Stimulated activated naive CD4-positive, alpha-beta T cell treated with Interleukin-2 at 50 U/mL for 16 hours (primary cell): ENCODE results near the gene SUSD6.
"Not testable (repeated sequence)": the region's sequence is repeated elsewhere in the genome, so short reads cannot be mapped to it uniquely, and the experiment has no call there.

Experiments
- DNase-seq: peaks from one replicate; lab custom pipeline; 2025; lab: John Stamatoyannopoulos, UW

The SUSD6 gene

DNA sequence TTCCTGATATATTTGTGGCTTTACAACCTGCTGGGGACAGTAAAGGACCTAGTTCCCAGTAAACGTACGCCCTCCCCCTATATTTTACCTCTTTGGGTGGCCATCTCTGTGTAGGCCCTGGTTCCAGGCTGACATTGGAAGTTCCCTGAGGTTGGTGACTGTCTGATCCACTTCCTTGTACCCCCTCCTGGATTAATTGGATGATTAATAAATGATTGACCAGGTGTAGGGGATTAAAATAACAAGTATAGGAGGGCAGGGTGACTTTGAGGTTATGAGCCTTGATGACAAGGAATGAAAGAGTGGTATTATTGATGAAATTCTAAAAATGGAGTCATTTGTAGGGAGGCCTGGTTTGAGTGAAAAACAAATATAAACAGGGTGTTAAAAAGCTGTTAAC, 9.6 kb downstream of the SUSD6 start:
- no peak for DNase-seq

DNA sequence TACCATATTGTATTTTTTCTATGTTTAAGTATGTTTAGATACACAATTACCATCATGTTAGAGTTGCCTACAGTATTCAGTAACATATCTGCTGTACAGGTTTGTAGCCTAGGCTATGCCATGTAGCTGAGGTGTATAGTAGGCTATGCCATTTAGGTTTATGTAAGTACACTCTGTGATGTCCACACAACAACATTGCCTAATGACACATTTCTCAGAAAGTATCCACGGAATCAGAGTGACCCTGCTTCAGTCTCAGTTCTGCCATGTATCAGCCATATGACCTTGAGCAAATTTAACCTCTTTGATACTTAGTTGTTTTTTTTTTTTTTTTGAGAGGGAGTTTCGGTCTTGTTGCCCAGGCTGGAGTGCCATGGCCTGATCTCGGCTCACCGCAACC, 12.7 kb downstream of the SUSD6 start:
- no peak for DNase-seq

DNA sequence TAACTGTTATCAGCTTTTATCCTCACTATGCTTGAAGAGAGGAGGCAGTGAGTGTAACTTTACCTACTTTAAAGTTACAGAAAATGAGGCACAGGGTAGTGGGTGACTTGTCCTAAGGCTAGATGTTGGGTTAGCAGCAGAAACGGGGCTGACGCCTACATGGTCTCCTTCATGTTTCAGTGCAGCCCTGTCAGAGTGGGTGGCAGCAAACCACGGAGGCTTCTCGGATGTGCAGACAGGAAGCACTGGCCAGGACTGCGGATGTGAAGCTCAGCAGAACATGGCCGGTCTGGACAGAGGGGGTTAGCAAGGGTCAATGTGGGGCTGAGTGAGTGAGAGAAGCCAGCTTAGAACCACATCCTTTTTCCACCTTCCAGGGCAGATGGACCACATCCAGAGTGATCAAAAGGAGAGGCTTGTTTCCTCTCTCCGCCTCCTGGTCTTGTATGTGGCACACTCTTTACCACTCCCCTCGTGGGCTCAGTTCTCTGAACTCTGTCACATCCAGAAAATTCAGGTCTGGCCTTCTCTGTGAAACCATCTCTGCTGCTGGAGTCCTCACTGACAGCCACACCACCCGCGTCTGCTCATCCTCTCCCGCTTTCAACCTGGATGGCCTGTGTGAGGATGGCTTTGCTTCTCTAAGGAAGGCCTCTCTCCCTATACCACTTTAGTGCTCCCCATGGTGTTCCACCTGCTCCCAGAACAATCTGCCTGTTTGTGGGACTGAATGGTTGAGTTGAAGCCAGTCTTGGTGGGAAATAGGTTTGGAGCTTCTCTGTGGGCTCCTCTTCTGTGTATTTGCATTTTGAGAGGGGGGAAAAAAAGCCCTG, 14.1 kb downstream of the SUSD6 start:
- DNase-seq: peak; percentile 75

DNA sequence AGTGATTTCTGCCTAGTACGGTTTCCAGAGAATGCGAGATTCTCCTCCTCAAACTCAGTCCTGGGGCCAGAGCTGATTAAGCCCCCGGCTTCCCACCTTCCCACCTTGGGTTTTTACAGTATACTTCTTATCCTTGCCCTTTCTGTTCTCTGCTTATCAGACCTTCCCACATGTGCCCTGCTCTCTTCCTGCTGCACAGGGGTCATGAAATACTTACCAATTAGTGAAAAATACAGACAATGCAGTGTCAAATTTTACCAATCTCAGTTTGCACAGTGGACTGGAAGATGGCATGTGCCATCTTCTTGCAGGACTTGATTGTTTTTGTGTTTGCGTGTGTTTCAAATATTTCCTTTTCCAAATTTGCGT, 14.7 kb downstream of the SUSD6 start:
- DNase-seq: no peak

DNA sequence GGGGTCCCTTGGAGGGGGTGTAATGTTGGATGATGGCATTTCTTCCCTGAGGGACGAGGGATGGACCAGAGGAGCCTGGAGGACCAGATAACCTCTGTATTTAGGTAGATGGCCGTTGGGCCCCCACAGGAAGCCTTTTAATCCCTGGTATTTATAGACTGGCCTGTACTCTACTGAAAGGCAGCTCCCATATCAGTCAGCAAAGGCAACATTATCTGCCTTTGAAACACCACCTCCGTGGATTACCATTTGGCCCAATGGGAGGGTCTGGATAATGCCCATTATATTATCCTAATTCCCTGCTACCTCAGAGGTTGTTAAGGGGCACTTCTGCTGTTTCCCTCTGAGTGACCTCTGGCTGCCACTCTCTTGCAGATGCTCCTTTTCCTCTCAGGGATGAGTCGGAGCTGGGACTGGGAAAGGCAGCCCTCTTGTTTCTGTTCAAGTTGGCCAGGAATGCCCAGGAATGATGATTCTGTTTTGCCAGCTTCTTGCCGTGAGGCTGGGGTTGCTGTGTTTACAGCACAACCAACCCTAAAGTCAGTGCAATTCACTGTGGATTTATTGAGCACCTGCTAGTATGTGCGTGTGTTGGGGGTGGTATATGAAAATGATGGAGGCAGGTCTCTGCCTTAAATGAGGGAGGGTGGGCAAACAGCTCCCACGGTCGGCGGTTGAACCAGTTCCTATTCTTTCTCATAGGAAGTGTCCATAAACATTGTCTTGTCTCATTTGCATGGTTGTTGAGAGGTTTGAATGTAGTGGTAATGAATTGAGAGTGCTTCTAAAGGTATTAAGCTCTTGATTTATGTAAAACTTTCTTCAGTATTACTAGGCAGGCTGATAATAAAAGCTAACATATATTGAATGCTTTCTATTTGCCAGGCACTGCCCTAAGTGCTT, 18.1 kb downstream of the SUSD6 start:
- DNase-seq: peak; percentile 49

DNA sequence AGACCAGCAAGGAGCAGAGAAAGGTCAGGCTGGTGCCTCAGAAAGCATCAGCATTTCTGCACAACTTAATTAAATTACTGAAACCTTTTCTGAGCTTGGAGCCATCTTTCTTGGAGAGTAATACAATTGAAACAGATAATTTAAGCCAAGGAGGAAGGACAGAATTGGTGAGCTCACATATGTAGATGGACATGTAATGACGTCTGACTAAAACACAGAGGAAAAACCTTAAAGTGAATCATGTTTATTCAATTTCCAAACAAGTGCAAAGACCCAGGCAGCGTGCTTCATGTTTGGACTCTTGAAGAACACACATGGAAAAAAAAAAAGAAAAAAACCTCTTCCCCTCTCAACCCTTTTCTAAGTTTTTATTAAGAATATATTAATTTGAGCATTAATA, 19.0 kb downstream of the SUSD6 start:
- DNase-seq: no peak

DNA sequence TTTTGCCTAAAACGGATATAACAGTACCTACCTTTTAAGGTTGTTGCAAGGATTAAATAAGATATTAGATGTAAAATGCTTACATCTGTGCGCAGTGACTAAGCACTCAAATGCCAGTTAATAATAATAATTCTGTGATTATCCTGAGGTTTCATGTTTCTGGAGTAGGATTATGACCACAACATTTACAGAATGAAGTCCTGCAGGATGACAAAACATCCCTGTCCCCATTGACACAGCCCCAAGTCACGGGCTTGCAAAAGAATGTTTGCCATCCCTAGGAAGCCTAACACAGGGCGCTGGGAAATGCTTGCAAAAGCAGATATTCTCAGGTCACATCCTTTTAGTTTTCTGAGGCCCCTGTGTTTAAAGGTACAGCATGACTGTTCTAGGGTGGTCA, 20.1 kb downstream of the SUSD6 start:
- no peak for DNase-seq

DNA sequence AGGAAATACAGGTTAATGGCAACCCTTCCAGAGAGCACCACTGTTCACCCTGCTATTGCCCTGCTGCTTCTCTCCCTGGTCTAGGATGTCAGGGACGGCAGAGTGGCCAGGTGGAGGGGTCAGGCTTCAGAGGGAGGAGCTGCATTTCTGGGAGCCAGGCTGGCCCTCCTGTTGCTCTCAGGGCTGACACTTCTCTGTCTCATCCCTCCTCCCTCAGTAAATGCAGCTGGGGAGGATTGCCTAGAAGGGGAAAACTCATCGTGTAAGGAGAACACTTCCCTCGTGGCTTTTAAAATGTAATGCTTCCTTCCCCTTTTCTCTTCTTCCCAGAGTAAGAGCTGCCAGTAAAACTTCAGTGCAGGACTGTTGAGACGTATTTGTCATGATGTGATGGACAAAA, 20.8 kb downstream of the SUSD6 start:
- DNase-seq: no peak

DNA sequence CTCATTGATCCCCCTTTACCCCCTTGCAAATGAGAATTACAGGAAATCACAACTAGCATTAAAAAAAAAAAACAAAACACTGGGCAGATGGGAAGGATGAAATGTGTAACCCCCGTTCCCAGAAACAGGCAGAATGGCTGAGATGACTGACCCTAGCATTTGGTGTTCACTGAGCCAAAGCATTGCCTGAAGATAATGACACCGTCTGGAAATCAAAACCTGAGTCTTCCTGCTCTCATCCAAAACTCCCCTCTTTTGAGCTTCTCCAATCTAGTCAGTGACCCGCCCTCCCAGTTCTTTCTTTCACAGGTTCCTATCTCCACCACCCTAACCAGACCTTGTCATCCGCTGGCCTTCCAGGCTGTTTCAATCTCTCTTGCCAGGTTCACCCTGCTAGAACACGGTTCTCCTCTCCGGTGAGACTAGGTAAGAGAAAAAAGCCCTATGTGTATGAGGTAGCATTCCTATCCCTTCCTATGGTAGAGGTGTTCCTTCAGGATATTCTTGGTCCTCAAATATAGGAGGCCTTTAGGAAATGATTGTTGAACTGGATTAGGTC, 21.3 kb downstream of the SUSD6 start:
- DNase-seq: no peak

DNA sequence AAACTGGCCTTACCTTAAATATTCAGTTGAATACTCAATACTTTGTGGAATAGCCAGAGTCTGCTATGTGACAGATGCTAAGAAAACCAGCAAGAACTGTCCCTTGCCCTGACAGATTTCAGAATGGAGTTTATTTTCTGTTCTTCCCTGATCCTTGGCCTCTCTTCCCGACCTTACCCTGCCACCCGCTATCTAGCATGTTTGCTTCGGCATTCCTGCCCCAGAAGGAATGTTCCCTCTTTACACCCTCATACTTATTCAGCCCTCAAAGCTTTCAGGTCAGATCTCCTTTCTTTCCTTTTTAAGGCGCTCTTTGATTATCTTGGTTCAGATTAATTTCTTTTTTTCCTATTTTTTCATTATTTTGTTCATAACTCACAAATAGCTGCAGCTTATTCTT, 21.8 kb downstream of the SUSD6 start:
- no peak for DNase-seq

DNA sequence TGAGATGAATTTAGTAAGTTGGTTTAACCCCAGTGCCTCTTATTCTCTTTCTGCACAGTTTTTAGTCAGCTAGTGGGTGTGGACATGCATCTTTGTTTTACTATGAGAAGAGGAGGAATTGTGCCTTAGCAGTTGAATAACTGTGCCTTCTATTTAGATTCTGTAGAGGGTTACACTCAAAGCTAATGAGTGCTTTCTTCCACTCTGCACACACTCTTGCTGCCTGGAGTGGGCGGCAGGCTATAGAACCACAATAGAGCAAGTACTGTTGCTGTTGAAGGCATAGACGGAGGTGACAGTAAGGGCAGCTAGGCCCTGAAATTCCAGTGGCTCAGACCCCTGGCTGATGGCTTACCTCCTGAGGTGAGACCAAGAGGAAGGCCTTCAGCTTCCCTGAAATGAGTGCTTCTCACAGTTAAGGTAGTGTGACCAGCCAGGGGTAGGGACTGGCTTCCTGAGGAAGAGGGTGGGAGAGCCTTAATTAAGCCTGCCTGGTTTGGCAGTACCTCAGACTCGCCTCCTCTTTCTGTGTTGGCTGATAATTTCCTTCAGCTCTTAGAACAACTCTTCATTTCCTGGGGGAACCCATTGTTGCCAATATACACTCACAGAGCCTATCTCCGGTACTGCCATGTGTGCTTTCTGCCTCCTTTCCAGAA, 24.7 kb downstream of the SUSD6 start:
- peak; percentile 61 for DNase-seq

DNA sequence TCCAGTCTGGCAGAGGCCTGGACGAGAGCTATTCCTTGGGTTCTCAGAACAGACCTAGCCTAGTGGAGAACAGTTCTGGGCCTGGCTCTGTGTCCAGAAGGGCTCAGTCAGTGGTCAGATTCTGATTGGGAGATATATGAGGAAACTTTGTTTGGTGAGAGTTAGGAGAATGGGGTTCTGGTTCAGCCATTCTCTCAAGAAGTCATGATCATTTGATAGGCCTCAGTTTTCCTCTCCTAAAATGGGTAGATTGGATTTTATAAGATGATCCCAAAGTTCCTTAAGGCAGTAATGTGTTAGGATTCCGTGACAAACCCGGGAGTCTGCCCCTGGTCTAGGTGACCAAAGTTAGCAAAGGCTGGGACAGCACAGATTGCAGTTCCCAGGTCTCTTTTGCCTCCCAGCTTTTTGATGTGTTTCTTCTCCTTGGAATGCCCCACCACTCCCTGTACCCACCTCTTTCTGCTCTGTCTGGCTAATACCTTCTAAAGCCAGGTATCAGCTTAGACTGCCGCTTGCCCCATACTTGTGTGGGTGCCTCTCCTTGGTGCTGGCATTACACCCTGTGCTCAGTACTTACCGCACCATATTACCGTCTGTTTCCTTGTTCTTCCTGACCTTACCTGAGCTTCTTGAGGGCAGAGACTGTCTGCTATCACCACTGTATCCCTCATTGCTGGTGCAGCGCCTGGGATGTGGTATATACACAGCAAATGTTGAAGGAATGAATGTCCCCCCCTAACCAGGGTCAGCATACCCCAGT, 25.5 kb downstream of the SUSD6 start:
- no peak for DNase-seq

DNA sequence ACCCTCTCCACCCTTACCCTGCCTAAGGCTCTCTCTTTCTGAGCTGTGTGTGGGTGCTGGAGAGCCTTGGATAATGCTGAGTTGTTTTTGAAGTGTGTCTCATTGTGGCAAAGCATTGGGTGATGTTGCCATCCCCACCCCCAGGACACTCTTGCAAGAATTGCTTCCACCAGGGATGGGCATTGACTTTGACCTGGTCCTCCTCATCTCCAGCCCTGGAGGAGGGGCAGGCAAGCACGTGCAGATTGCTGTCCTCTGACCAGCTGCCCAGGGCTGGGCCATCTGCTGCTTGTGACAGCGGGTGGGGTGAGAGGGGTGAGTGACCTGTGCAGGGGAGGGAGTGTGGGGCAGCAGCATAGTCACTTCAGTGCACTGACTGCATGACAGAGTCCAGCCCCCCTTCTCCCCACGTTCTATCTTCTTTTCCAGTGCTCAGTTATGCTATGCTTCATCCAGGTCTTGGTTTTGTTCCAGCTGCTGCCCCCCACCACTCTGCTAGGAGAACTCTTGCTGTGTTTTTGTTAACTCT, 26.2 kb downstream of the SUSD6 start:
- no peak for DNase-seq

DNA sequence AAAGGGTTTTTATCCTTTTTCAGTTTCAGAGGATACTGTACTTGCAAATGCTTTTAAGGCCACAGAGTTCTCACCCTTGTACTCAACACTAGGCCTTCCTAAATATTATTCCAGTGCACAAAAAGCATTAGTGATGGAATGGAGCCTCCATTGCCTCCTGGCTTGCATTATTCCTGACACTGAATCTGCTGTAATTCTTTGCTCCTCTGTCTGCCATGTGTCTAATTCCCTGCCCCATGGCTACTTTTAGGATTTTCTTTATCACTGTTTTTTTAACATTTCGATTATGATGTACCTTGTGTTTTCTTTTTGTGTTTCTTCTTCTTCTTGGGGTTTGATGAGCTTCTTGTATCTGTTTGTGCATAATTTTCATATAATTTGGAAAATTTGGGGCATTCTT, 29.5 kb downstream of the SUSD6 start:
- no peak for DNase-seq

DNA sequence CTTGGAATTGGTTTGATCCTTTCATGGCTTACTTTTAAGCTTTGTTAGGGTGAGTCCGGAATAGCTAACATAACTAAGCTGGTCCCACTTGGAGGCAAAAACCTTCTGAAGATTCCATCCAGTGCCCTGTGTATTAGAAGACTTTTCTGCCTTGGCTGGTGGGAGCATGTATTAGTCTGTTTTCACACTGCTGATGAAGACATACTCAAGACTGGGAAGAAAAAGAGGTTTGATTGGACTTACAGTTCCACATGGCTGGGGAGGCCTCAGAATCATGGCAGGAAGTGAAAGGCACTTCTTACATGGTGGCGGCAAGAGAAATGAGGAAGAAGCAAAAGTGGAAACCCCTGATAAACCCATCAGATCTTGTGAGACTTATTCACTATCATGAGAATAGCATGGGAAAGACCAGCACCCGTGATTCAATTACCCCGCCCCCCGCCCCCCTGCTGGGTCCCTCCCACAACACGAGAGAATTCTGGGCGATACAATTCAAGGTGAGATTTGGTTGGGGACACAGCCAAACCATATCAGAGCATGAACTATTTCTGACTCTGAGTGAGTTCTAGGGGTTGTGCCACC, 30.9 kb downstream of the SUSD6 start:
- DNase-seq: not testable (repeated sequence)

DNA sequence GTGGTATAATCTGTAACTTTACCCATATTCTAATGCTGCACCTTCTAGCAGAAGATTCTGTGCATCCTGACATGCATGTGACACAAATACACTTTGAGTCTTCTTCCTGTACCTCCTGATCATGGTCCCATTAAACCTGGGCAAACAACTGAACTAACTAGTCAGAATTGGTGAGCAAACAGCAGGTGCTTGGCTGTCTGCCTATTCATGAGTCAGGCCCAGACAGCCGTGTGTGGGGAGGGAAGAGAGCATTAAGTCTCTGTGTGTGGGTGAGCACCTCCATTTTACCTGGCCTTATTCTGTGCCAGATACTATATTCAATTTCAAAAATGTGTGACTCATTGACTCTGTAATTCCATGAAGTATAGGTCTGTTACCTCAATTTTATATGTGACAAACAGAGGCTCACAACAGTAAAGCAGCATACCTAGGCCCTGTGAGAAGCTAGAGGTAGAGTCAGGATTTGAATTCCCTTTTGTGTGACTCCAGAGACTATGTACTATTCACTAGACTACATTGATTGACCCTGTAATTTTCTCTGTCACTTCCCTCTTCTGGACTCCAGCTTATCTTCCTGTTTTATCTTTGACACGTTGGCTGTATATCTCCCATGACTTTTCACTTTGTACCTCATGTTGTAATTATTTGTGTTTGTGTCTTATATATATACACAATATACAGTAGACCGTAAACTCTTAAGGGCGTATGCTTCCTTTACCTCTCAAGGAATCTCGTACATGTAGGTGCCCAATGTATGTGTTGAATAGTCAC, 32.2 kb downstream of the SUSD6 start:
- DNase-seq: peak; percentile 77

DNA sequence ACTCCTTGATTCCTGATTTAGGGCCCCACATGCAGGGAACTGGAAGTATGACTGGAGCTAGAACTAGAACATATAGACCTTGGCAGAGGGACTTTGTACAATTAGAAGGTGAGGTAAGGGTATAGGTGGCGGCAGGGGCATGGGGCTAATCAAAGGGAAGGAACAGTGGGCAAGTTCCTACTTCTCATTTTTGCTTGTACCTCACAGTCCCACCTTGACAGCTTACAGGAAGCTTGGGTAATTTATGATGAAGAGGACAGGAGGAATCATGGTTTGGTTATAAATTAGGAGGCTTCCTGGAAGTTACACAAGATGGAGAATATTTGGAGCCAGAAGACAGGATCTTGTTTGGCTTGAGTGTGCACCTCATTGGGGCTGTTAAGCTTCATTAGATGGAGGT, 33.4 kb downstream of the SUSD6 start:
- no peak for DNase-seq

DNA sequence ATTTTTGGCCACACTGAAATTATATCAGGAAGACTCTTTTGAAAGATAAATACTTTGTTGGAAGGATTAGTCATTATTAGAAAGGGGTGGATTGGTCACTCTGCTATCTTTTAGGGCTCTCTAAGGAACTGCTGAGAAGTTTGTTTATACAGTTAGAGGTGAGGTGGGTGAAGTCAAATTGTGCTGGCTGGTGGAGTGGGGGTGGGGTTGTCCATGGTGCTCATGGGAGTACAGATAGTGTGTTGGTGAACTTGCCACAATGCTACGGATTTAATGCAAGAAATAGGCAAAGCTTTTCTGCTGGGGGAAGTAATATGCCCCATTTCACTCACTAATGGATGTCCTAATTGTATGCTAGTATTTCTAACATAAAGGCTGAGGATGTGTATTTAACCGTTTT, 35.8 kb downstream of the SUSD6 start:
- DNase-seq: no peak

DNA sequence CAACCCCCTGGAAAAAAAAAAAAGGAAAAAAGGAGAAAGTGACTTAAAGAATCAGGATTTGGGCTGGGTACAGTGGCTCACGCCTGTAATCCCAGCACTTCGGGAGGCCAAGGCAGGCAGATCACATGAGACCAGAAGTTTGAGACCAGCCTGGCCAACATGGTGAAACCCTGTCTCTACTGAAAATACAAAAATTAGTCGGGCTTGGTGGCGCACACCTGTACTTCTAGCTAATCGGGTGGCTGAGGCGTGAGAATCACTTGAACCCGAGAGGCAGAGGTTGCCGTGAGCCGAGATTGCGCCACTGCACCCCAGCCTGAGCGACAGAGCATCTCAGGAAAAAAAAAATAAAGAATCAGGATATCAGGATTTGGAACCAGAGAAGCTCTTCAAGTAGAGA, 36.2 kb downstream of the SUSD6 start:
- DNase-seq: not testable (repeated sequence)
